Measurements from ENCODE around the gene FBXW8. TPM values are rescaled to one million over a fixed set of nuclear protein-coding genes. Genes with fewer than 3 reads are reported as not detected.

The FBXW8 gene
- total and polyA plus RNA-seq, 2 donors (not counting 1 experiment from before 2014, with no cell fraction given): 11.7 to 20.9 TPM

GRCh38 chr12:117019866-117020265 lies 109.1 kb downstream of the FBXW8 start:
- Histone ChIP-seq H3K36me3 (ENCODE audit: control insufficient read depth, insufficient read depth, low read length) (peaks cover 9% of the 10 kb centered on the region), H3K79me2 (ENCODE audit: control insufficient read depth, insufficient read depth, low read length) (no peaks in the 10 kb centered on the region), H3K9ac (ENCODE audit: insufficient read depth, low read length) (no peak overlapping the region), H3K4me1 (ENCODE audit: control insufficient read depth, extremely low read depth, insufficient read depth, low read length) (no peaks in the 10 kb centered on the region), H3K4me2 (ENCODE audit: extremely low read depth, insufficient read depth, low read length) (no peak overlapping the region), H3K27me3 (ENCODE audit: control insufficient read depth, insufficient read depth, low read length) (no peaks in the 10 kb centered on the region), H2AFZ (ENCODE audit: low read length) (no peak overlapping the region), H3K27ac (ENCODE audit: insufficient read depth, low read length) (no peak overlapping the region), H4K20me1 (ENCODE audit: control insufficient read depth, extremely low read depth, insufficient read depth, low read length) (no peaks in the 10 kb centered on the region), H3K4me3 (replicated peaks in 1 of 4; ENCODE audit: control extremely low read depth in 1 of 4, insufficient read depth in 1 of 4, low read depth in 3 of 4, low read length in 4 of 4) (no peak overlapping the region), H3K9me3 (ENCODE audit: control insufficient read depth, insufficient read depth, low read depth, low read length) (no peaks in the 10 kb centered on the region)
- DNase-seq (ENCODE audit: low read depth in 2 of 2): no peak
- TF ChIP-seq CTCF (conservative IDR thresholded peaks at IDR 0.05 in 1 of 2, IDR thresholded peaks at IDR 0.05 in 1 of 2; ENCODE audit: low read depth in 1 of 2, low read length in 2 of 2): no peak
- TF ChIP-seq EZH2 (IDR thresholded peaks at IDR 0.05; ENCODE audit: low read length, missing control alignments): no peak

GRCh38 chr12:117020536-117021220 lies 109.9 kb downstream of the FBXW8 start:
- H4K20me1 ChIP-seq (ENCODE audit: control insufficient read depth, extremely low read depth, insufficient read depth, low read length): no peaks in the 10 kb centered on the region

GRCh38 chr12:117022465-117022864 lies 111.7 kb downstream of the FBXW8 start:
- peaks cover 20% of the 10 kb centered on the region for H3K36me3 ChIP-seq (ENCODE audit: control insufficient read depth, insufficient read depth, low read length)
- H3K9ac ChIP-seq (ENCODE audit: insufficient read depth, low read length): no peak overlapping the region
- no peak overlapping the region for H3K4me3 ChIP-seq (replicated peaks in 1 of 4; ENCODE audit: control extremely low read depth in 1 of 4, insufficient read depth in 1 of 4, low read depth in 3 of 4, low read length in 4 of 4)
- H3K9me3 ChIP-seq (ENCODE audit: control insufficient read depth, insufficient read depth, low read depth, low read length): no peaks in the 10 kb centered on the region
- no peaks in the 10 kb centered on the region for H4K20me1 ChIP-seq (ENCODE audit: control insufficient read depth, extremely low read depth, insufficient read depth, low read length)
- no peaks in the 10 kb centered on the region for H3K4me1 ChIP-seq (ENCODE audit: control insufficient read depth, extremely low read depth, insufficient read depth, low read length)
- no peak for DNase-seq (ENCODE audit: low read depth in 2 of 2)
- TF ChIP-seq EZH2 (IDR thresholded peaks at IDR 0.05; ENCODE audit: low read length, missing control alignments) (no peak), CTCF (conservative IDR thresholded peaks at IDR 0.05 in 1 of 2, IDR thresholded peaks at IDR 0.05 in 1 of 2; ENCODE audit: low read depth in 1 of 2, low read length in 2 of 2) (no peak)
- H2AFZ ChIP-seq (ENCODE audit: low read length): no peak overlapping the region
- H3K4me2 ChIP-seq (ENCODE audit: extremely low read depth, insufficient read depth, low read length): no peak overlapping the region
- no peaks in the 10 kb centered on the region for H3K27me3 ChIP-seq (ENCODE audit: control insufficient read depth, insufficient read depth, low read length)
- no peaks in the 10 kb centered on the region for H3K79me2 ChIP-seq (ENCODE audit: control insufficient read depth, insufficient read depth, low read length)
- H3K27ac ChIP-seq (ENCODE audit: insufficient read depth, low read length): no peak overlapping the region

More at GRCh38 chr12:117020536-117021220, 109.9 kb downstream of the FBXW8 start:
- Histone ChIP-seq H2AFZ (ENCODE audit: low read length) (no peak overlapping the region), H3K4me3 (replicated peaks in 1 of 4; ENCODE audit: control extremely low read depth in 1 of 4, insufficient read depth in 1 of 4, low read depth in 3 of 4, low read length in 4 of 4) (no peak overlapping the region), H3K27ac (ENCODE audit: insufficient read depth, low read length) (no peak overlapping the region), H3K79me2 (ENCODE audit: control insufficient read depth, insufficient read depth, low read length) (no peaks in the 10 kb centered on the region), H3K4me2 (ENCODE audit: extremely low read depth, insufficient read depth, low read length) (no peak overlapping the region), H3K27me3 (ENCODE audit: control insufficient read depth, insufficient read depth, low read length) (no peaks in the 10 kb centered on the region), H3K36me3 (ENCODE audit: control insufficient read depth, insufficient read depth, low read length) (peaks cover 10% of the 10 kb centered on the region), H3K9ac (ENCODE audit: insufficient read depth, low read length) (no peak overlapping the region), H3K9me3 (ENCODE audit: control insufficient read depth, insufficient read depth, low read depth, low read length) (no peaks in the 10 kb centered on the region), H3K4me1 (ENCODE audit: control insufficient read depth, extremely low read depth, insufficient read depth, low read length) (no peaks in the 10 kb centered on the region)
- no peak for TF ChIP-seq EZH2 (IDR thresholded peaks at IDR 0.05; ENCODE audit: low read length, missing control alignments)
- TF ChIP-seq CTCF (conservative IDR thresholded peaks at IDR 0.05 in 1 of 2, IDR thresholded peaks at IDR 0.05 in 1 of 2; ENCODE audit: low read depth in 1 of 2, low read length in 2 of 2): no peak
- DNase-seq (ENCODE audit: low read depth in 2 of 2): no peak
